GM12878 (cell line): Measurements from ENCODE around the gene DUS2. TPM values are rescaled to one million over a fixed set of nuclear protein-coding genes. Genes with fewer than 3 reads are reported as not detected.

Source experiments
- ATAC-seq: fragments of 200-7000 bp; cut with Tn5 transposase; 3 replicates; pipeline ENCODE4 v1.9.1; 2020; ENCODE audit warnings: mild to moderate bottlenecking, moderate library complexity
- BruUV-seq: library from RNA; stranded (reverse); fragments of 400-500 nt; replicated peaks from 2 replicates; lab custom pipeline; 2021; lab: Mats Ljungman, UMichigan
- CTCF ChIA-PET: fragments of 300-600 bp; sonication (Branson Sonifier 250); formaldehyde crosslinking; extraction: SDS; loops from one replicate; lab custom pipeline; 2021; ENCODE audit warnings: inconsistent platforms; lab: Yijun Ruan, JAX
- POLR2A ChIA-PET: fragments of 350-600 bp; formaldehyde crosslinking; extraction: SDS; loops from one replicate; lab custom pipeline; 2021; ENCODE audit warnings: inconsistent platforms; lab: Charles Lee
- RAD21 ChIA-PET: fragments of 300-600 bp; sonication (Branson Sonifier 250); formaldehyde crosslinking; loops from one replicate; lab custom pipeline; 2023; ENCODE audit warnings: antibody characterized with exemption; ENCODE audit not compliant: unreplicated experiment; lab: Charles Lee
- SMC1A ChIA-PET: fragments of 300-600 bp; sonication (Branson Sonifier 250); formaldehyde crosslinking; loops from one replicate; lab custom pipeline; 2023; ENCODE audit not compliant: unreplicated experiment, uncharacterized antibody; lab: Charles Lee
- DNase-seq: peaks from one replicate; pipeline ENCODE4 v3.0.0-alpha.2; 2011; ENCODE audit warnings: low read depth, low spot score
- FAIRE-seq: peaks from 3 replicates; lab custom pipeline; 2011; peaks lifted over from hg19 to GRCh38; lab: Jason Lieb, UNC
- H2AFZ ChIP-seq: 2 replicates; pipeline ENCODE4 v1.6.0; 2011; ENCODE audit warnings: low read depth, low read length, control low read depth; ENCODE audit not compliant: control insufficient read depth
- H3K27ac ChIP-seq: 2 replicates; pipeline ENCODE4 v1.5.1; 2011; ENCODE audit warnings: control low read depth; ENCODE audit not compliant: control insufficient read depth, insufficient read depth
- H3K27me3 ChIP-seq, 2 experiments: replicated peaks in 1 of 2; 2 replicates each; pipeline versions ENCODE4 v1.6.0 to v1.6.1; 2011; ENCODE audit warnings: low read length in 1 of 2; ENCODE audit not compliant: control insufficient read depth in 2 of 2, insufficient read depth in 2 of 2
- H3K36me3 ChIP-seq, 2 experiments: 2 replicates each; pipeline ENCODE4 v1.5.1; 2011; ENCODE audit warnings: low read length in 1 of 2; ENCODE audit not compliant: control insufficient read depth in 2 of 2, insufficient read depth in 2 of 2
- H3K4me1 ChIP-seq: 2 replicates; pipeline ENCODE4 v1.6.1; 2011; ENCODE audit warnings: mild to moderate bottlenecking, low read length, moderate library complexity, mixed read lengths; ENCODE audit not compliant: control insufficient read depth, insufficient read depth
- H3K4me2 ChIP-seq: 2 replicates; pipeline ENCODE4 v1.6.0; 2011; ENCODE audit warnings: control low read depth; ENCODE audit not compliant: control insufficient read depth, insufficient read depth
- H3K4me3 ChIP-seq: fragments of 200-600 bp; sonication (generic); 2 replicates; pipeline ENCODE4 v1.5.1; 2016
- H3K79me2 ChIP-seq: 2 replicates; pipeline ENCODE4 v1.6.0; 2011; ENCODE audit warnings: low read length; ENCODE audit not compliant: control insufficient read depth, insufficient read depth
- H3K9ac ChIP-seq: 2 replicates; pipeline ENCODE4 v1.8.0; 2011; ENCODE audit warnings: low read length, control low read depth, mixed read lengths; ENCODE audit not compliant: control insufficient read depth, insufficient read depth
- H3K9me3 ChIP-seq: replicated peaks from 3 replicates; pipeline ENCODE4 v1.5.1; 2011; ENCODE audit warnings: mild to moderate bottlenecking, low read length; ENCODE audit not compliant: control insufficient read depth, insufficient read depth
- H4K20me1 ChIP-seq: 2 replicates; pipeline ENCODE4 v1.6.0; 2011; ENCODE audit not compliant: control insufficient read depth, insufficient read depth
- CBFB ChIP-seq: IDR thresholded peaks from 2 replicates; pipeline ENCODE4 v1.6.1; 2016; ENCODE audit warnings: antibody characterized with exemption, low read depth
- HDAC2 ChIP-seq: fragments of 200-600 bp; sonication (generic); IDR thresholded peaks from 2 replicates; pipeline ENCODE4 v1.6.1; 2017
- KAT2A ChIP-seq: conservative IDR thresholded peaks from 2 replicates; pipeline ENCODE4 v1.6.1; 2011; ENCODE audit warnings: low read depth, low read length; ENCODE audit not compliant: control insufficient read depth
- KDM1A ChIP-seq: fragments of 200-600 bp; sonication (generic); IDR thresholded peaks from 2 replicates; pipeline ENCODE4 v1.6.1; 2016; ENCODE audit warnings: borderline replicate concordance
- MYB ChIP-seq: fragments of 150-350 bp; IDR thresholded peaks from 2 replicates; pipeline ENCODE4 v1.6.1; 2014; ENCODE audit warnings: mild to moderate bottlenecking, low read depth, low read length, borderline replicate concordance
- NFYB ChIP-seq: IDR thresholded peaks from 2 replicates; pipeline ENCODE4 v1.6.1; 2011; ENCODE audit warnings: low read depth, mild to moderate bottlenecking, low read length, improper control_type of control experiment, moderate library complexity; ENCODE audit not compliant: insufficient read depth
- POLR2A ChIP-seq: IDR thresholded peaks from 2 replicates; pipeline ENCODE4 v1.6.1; 2011; ENCODE audit warnings: low read depth, mild to moderate bottlenecking, low read length
- SMC3 ChIP-seq: IDR thresholded peaks from 2 replicates; pipeline ENCODE4 v1.6.1; 2011; ENCODE audit warnings: low read length, improper control_type of control experiment, borderline replicate concordance
- in situ Hi-C: fragments of 300-500 bp; cut with MboI; formaldehyde crosslinking; loops from 9 replicates; pipeline ENCODE4 v1.14.3; 2018; ENCODE audit warnings: mixed read lengths
- intact Hi-C: fragments of 100-400 bp; cut with micrococcal nuclease; formaldehyde crosslinking; loops from one replicate; pipeline ENCODE4 v1.14.2; 2022; ENCODE audit not compliant: unreplicated experiment
- polyA plus RNA-seq, 11 experiments: library from polyadenylated mRNA; depleted of rRNA in 4 of 11; unstranded in 6 of 11; stranded (reverse) in 5 of 11; fragments of >200 nt; fragmentation: Nextera tagmentation in 4 of 11; fragmentation: Illumina TruSeq in 1 of 11; extraction: Ambion mirVana in 4 of 11; extraction: Trizol in 1 of 11; gene quantifications; 1 replicate in 1 of 11; 2 replicates in 10 of 11; pipeline versions ENCODE4 v1.2.1 to v1.2.3, GENCODE V29; 2011 to 2016; ENCODE audit warnings: inconsistent platforms in 2 of 11, missing spikeins in 2 of 11, low read depth in 1 of 11
- total RNA-seq, 4 experiments: library from RNA; depleted of rRNA in 3 of 4; stranded (reverse); fragments of >200 nt in 3 of 4; fragmentation: Illumina TruSeq in 1 of 4; extraction: Trizol in 1 of 4; gene quantifications; 2 replicates each; pipeline versions ENCODE4 v1.2.1 to v1.2.3, GENCODE V29; 2013 to 2021
- TF ChIP-seq, protein P1 (sequence below): IDR thresholded peaks from 2 replicates; pipeline ENCODE4 v1.6.1; 2011; ENCODE audit warnings: mild to moderate bottlenecking, low read depth, low read length, moderate library complexity; ENCODE audit not compliant: insufficient replicate concordance
- TF ChIP-seq, protein P2 (sequence below): IDR thresholded peaks from 2 replicates; pipeline ENCODE4 v1.6.1; 2012; ENCODE audit warnings: low read length, inconsistent platforms
- TF ChIP-seq, protein P3 (sequence below): fragments of 450-650 bp; IDR thresholded peaks from 2 replicates; pipeline ENCODE4 v1.6.1; 2017; ENCODE audit warnings: low read depth, mild to moderate bottlenecking, moderate library complexity
- TF ChIP-seq, protein P4 (sequence below): fragments of 450-650 bp; IDR thresholded peaks from 2 replicates; pipeline ENCODE4 v1.6.1; 2017; ENCODE audit warnings: mild to moderate bottlenecking, low read depth, inconsistent platforms; ENCODE audit not compliant: poor library complexity, severe bottlenecking
- TF ChIP-seq, protein P5 (sequence below): fragments of 450-650 bp; IDR thresholded peaks from 2 replicates; pipeline ENCODE4 v1.6.1; 2016; ENCODE audit warnings: mild to moderate bottlenecking
- TF ChIP-seq, protein P6 (sequence below): fragments of 450-650 bp; IDR thresholded peaks from 2 replicates; pipeline ENCODE4 v1.6.1; 2018; ENCODE audit warnings: mild to moderate bottlenecking, low read depth, moderate library complexity; ENCODE audit not compliant: partially characterized antibody

The DUS2 gene
- total and polyA plus RNA-seq, 10 of the 15 experiments (the other 5 are each of a cell fraction or from before 2014, with no cell fraction given): 4.8 to 32.3 (median 25.5) TPM

DNA sequence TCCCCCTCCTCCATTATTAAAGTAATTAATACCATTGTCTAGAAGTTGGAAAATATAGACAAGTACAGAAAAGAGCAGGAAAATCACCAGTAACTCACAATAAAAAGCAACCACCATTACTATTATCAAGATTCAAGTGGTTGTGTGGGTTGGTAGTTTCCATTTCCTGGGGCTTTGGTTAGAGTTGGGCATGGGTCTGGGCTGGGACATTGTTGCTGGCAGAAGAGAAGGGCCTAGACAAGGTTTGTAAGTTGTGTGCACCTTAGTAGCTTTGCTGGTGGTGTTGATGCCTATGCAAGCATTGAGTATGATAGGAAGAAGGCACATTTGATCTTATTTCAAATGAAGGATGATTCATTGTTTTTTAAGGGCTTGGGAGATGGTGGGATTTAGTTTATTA, 36.7 kb downstream of the DUS2 start:
- RAD21 ChIA-PET: no interaction called here
- in situ Hi-C loops: no loop called here
- Histone ChIP-seq H4K20me1 (no peaks in the 10 kb centered on the region), H2AFZ (no peak overlapping the region), H3K9ac (no peak overlapping the region), H3K4me3 (no peak overlapping the region), H3K27me3 (no peaks in the 10 kb centered on the region), H3K79me2 (no peaks in the 10 kb centered on the region), H3K4me2 (no peak overlapping the region), H3K4me1 (no peaks in the 10 kb centered on the region), H3K27ac (no peak overlapping the region), H3K36me3 (peaks cover 2 to 18% of the 10 kb centered on the region in 2 experiments; a peak in 3 of 4 replicates), H3K9me3 (no peaks in the 10 kb centered on the region)
- intact Hi-C loops: no loop called here
- FAIRE-seq (no peak), ATAC-seq (no peak), DNase-seq (no peak)
- CTCF ChIA-PET: interaction anchor here (0.6 to 1.0 kb wide), 2 partner anchors 135 to 176 kb away, joined by 3 read pairs; no protein-coding TSS in a partner anchor
- POLR2A ChIA-PET: interaction anchor here (0.6 kb wide), 1 partner anchor 220 kb away, joined by 3 read pairs; no protein-coding TSS in a partner anchor
- no TSS peak for BruUV-seq
- TF ChIP-seq, protein P1, sequence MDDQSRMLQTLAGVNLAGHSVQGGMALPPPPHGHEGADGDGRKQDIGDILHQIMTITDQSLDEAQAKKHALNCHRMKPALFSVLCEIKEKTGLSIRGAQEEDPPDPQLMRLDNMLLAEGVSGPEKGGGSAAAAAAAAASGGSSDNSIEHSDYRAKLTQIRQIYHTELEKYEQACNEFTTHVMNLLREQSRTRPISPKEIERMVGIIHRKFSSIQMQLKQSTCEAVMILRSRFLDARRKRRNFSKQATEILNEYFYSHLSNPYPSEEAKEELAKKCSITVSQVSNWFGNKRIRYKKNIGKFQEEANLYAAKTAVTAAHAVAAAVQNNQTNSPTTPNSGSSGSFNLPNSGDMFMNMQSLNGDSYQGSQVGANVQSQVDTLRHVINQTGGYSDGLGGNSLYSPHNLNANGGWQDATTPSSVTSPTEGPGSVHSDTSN: no peak
- TF ChIP-seq, protein P2, sequence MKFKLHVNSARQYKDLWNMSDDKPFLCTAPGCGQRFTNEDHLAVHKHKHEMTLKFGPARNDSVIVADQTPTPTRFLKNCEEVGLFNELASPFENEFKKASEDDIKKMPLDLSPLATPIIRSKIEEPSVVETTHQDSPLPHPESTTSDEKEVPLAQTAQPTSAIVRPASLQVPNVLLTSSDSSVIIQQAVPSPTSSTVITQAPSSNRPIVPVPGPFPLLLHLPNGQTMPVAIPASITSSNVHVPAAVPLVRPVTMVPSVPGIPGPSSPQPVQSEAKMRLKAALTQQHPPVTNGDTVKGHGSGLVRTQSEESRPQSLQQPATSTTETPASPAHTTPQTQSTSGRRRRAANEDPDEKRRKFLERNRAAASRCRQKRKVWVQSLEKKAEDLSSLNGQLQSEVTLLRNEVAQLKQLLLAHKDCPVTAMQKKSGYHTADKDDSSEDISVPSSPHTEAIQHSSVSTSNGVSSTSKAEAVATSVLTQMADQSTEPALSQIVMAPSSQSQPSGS: no peak
- TF ChIP-seq KAT2A (no peak), HDAC2 (no peak), KDM1A (no peak), MYB (no peak), CBFB (no peak), POLR2A (no peak), NFYB (no peak), SMC3 (no peak)
- TF ChIP-seq, protein P3, sequence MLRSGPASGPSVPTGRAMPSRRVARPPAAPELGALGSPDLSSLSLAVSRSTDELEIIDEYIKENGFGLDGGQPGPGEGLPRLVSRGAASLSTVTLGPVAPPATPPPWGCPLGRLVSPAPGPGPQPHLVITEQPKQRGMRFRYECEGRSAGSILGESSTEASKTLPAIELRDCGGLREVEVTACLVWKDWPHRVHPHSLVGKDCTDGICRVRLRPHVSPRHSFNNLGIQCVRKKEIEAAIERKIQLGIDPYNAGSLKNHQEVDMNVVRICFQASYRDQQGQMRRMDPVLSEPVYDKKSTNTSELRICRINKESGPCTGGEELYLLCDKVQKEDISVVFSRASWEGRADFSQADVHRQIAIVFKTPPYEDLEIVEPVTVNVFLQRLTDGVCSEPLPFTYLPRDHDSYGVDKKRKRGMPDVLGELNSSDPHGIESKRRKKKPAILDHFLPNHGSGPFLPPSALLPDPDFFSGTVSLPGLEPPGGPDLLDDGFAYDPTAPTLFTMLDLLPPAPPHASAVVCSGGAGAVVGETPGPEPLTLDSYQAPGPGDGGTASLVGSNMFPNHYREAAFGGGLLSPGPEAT: no peak
- TF ChIP-seq, protein P4, sequence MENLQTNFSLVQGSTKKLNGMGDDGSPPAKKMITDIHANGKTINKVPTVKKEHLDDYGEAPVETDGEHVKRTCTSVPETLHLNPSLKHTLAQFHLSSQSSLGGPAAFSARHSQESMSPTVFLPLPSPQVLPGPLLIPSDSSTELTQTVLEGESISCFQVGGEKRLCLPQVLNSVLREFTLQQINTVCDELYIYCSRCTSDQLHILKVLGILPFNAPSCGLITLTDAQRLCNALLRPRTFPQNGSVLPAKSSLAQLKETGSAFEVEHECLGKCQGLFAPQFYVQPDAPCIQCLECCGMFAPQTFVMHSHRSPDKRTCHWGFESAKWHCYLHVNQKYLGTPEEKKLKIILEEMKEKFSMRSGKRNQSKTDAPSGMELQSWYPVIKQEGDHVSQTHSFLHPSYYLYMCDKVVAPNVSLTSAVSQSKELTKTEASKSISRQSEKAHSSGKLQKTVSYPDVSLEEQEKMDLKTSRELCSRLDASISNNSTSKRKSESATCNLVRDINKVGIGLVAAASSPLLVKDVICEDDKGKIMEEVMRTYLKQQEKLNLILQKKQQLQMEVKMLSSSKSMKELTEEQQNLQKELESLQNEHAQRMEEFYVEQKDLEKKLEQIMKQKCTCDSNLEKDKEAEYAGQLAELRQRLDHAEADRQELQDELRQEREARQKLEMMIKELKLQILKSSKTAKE: no peak
- TF ChIP-seq, protein P5, sequence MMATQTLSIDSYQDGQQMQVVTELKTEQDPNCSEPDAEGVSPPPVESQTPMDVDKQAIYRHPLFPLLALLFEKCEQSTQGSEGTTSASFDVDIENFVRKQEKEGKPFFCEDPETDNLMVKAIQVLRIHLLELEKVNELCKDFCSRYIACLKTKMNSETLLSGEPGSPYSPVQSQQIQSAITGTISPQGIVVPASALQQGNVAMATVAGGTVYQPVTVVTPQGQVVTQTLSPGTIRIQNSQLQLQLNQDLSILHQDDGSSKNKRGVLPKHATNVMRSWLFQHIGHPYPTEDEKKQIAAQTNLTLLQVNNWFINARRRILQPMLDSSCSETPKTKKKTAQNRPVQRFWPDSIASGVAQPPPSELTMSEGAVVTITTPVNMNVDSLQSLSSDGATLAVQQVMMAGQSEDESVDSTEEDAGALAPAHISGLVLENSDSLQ: no peak
- TF ChIP-seq, protein P6, sequence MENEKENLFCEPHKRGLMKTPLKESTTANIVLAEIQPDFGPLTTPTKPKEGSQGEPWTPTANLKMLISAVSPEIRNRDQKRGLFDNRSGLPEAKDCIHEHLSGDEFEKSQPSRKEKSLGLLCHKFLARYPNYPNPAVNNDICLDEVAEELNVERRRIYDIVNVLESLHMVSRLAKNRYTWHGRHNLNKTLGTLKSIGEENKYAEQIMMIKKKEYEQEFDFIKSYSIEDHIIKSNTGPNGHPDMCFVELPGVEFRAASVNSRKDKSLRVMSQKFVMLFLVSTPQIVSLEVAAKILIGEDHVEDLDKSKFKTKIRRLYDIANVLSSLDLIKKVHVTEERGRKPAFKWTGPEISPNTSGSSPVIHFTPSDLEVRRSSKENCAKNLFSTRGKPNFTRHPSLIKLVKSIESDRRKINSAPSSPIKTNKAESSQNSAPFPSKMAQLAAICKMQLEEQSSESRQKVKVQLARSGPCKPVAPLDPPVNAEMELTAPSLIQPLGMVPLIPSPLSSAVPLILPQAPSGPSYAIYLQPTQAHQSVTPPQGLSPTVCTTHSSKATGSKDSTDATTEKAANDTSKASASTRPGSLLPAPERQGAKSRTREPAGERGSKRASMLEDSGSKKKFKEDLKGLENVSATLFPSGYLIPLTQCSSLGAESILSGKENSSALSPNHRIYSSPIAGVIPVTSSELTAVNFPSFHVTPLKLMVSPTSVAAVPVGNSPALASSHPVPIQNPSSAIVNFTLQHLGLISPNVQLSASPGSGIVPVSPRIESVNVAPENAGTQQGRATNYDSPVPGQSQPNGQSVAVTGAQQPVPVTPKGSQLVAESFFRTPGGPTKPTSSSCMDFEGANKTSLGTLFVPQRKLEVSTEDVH: no peak
- SMC1A ChIA-PET: no interaction called here
